ENCODE data around the gene UXT. TPM values are rescaled to one million over a fixed set of nuclear protein-coding genes. Genes with fewer than 3 reads are reported as not detected.

Gene UXT
- polyA plus RNA-seq, 1 of the 3 experiments (the other 2 are of a cell fraction), result 205 TPM

DNA sequence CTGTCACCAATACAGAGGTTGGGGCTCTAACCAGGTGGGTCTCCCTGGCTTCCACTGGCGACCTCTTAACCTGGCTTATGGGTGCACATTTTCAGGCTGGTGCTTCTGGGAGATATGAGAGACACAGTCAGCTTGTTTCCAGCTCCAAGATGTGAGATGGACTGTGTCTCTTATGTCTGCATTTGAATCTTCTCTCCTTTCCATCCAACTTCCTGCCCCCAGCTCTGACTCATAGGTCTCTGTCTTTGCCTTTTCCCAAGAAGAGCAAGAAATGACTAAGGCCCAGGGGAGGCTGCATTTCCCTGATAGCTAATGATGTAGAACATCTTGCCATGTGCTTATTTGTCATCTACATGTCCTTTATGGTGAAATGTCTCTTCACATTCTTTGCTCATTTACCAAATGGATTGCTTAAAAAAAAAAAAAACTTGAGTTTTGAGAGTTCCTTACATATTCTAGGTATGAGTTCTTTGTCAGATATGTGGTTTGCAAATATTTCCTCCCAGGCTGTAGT, 3.2 kb upstream of the UXT start (continued):
- TF ChIP-seq JUND (IDR thresholded peaks at IDR 0.05) (peak; percentile 60), RAD21 (IDR thresholded peaks at IDR 0.05; ENCODE audit: low read length) (no peak), TCF12 (IDR thresholded peaks at IDR 0.05) (peak; percentile 35; the same call in 1 of the 2 replicates)
- TF ChIP-seq, protein P1, sequence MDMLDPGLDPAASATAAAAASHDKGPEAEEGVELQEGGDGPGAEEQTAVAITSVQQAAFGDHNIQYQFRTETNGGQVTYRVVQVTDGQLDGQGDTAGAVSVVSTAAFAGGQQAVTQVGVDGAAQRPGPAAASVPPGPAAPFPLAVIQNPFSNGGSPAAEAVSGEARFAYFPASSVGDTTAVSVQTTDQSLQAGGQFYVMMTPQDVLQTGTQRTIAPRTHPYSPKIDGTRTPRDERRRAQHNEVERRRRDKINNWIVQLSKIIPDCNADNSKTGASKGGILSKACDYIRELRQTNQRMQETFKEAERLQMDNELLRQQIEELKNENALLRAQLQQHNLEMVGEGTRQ (IDR thresholded peaks at IDR 0.05; ENCODE audit: borderline replicate concordance, low read depth, low read length), result no peak
- TF ChIP-seq, protein P2, sequence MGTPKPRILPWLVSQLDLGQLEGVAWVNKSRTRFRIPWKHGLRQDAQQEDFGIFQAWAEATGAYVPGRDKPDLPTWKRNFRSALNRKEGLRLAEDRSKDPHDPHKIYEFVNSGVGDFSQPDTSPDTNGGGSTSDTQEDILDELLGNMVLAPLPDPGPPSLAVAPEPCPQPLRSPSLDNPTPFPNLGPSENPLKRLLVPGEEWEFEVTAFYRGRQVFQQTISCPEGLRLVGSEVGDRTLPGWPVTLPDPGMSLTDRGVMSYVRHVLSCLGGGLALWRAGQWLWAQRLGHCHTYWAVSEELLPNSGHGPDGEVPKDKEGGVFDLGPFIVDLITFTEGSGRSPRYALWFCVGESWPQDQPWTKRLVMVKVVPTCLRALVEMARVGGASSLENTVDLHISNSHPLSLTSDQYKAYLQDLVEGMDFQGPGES (IDR thresholded peaks at IDR 0.05; ENCODE audit: low read depth, low read length), result no peak

DNA sequence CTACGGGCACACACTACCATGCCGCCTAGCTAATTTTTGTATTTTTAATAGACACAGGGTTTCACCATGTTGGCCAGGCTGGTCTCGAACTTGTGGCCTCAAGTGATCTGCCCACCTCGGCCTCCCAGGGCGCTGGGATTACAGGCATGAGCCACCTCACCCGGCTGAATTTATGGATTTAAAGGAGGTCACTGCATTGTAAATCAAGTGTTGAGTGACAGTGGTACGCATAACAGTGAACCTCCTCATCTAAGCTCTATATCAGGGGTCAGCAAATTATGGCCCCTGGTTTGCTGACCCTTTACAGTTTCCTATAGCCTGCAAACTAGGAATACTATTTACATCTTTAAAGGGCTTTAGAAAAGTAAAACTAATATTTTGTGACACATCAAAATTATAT, 2.6 kb upstream of the UXT start:
- 50% methylated on average over 7 of the region's 7 CpGs for WGBS (ENCODE audit: low lambda C conversion rate)
- TF ChIP-seq NFIC (IDR thresholded peaks at IDR 0.05; ENCODE audit: borderline replicate concordance) (no peak), RCOR1 (IDR thresholded peaks at IDR 0.05; ENCODE audit: low read length) (no peak), ELF1 (IDR thresholded peaks at IDR 0.05) (no peak), RAD21 (IDR thresholded peaks at IDR 0.05; ENCODE audit: low read length) (no peak), MXI1 (IDR thresholded peaks at IDR 0.05; ENCODE audit: low read depth, low read length) (no peak), POLR2AphosphoS5 (IDR thresholded peaks at IDR 0.05; ENCODE audit: low read depth, low read length) (no peak), GABPA (IDR thresholded peaks at IDR 0.05; ENCODE audit: low read depth) (no peak), SIN3A (IDR thresholded peaks at IDR 0.05; ENCODE audit: borderline replicate concordance, low read depth, low read length) (no peak)
- TF ChIP-seq, protein P3, sequence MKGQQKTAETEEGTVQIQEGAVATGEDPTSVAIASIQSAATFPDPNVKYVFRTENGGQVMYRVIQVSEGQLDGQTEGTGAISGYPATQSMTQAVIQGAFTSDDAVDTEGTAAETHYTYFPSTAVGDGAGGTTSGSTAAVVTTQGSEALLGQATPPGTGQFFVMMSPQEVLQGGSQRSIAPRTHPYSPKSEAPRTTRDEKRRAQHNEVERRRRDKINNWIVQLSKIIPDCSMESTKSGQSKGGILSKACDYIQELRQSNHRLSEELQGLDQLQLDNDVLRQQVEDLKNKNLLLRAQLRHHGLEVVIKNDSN (IDR thresholded peaks at IDR 0.05; ENCODE audit: borderline replicate concordance, low read depth), result no peak
- POLR2A ChIA-PET, result no interaction called here
- H3K9ac ChIP-seq, result no peak overlapping the region; the same call in 1 of the 2 replicates
- H3K27ac ChIP-seq (ENCODE audit: low read depth in 2 of 2, low read length in 1 of 2), result peak overlapping the region in 1 of 2 experiments; percentile 80; a peak in 2 of 4 replicates
- H3K79me2 ChIP-seq (ENCODE audit: insufficient read depth), result peaks cover 7% of the 10 kb centered on the region; the same call in 1 of the 2 replicates
- no peaks in the 10 kb centered on the region for H3K9me2 ChIP-seq
- no peak overlapping the region for H3K4me2 ChIP-seq
- CTCF ChIA-PET, result no interaction called here
- H3K27me3 ChIP-seq (ENCODE audit: insufficient read depth), result no peaks in the 10 kb centered on the region; the same call in 1 of the 2 replicates
- H4K20me1 ChIP-seq (ENCODE audit: insufficient read depth), result no peaks in the 10 kb centered on the region
- H3K4me1 ChIP-seq (ENCODE audit: control insufficient read depth in 1 of 2, insufficient read depth in 2 of 2, low read depth in 1 of 2, low read length in 1 of 2), result 0 out of 4 replicates have a peak, but pooled peaks cover 0 to 5% of the 10 kb centered on the region in 2 experiments
- H2AFZ ChIP-seq (ENCODE audit: low read depth), result no peak overlapping the region; the same call in 1 of the 2 replicates
- H3F3A ChIP-seq (replicated peaks; ENCODE audit: insufficient read depth), result peaks cover 9% of the 10 kb centered on the region
- DNase-seq, result no peak
- peaks cover 0 to 5% of the 10 kb centered on the region in 2 experiments for H3K36me3 ChIP-seq (replicated peaks in 1 of 2; ENCODE audit: control insufficient read depth in 1 of 2, insufficient read depth in 2 of 2, low read length in 1 of 2)
- H3K9me3 ChIP-seq, result no peaks in the 10 kb centered on the region
- H3K4me3 ChIP-seq (ENCODE audit: low read depth in 2 of 2, low read length in 1 of 2), result no peak overlapping the region

DNA sequence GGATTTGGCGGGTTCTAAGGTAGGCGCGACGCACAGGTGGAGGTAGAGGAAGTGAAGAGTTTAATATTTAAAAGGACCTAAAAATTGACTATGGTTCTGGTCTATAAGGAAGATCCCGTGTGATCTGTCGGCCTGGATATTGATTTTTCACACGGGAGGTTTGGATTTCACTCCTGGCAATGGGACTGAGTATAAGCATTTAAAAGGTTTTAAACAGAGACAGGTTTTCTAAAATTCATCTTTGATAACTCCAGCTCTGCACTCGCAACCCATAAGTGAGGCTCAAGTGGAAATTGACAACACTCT, 394 bp upstream of the UXT start:
- Histone ChIP-seq H3K79me2 (ENCODE audit: insufficient read depth) (peaks cover 7% of the 10 kb centered on the region; the same call in 1 of the 2 replicates), H3K36me3 (replicated peaks in 1 of 2; ENCODE audit: control insufficient read depth in 1 of 2, insufficient read depth in 2 of 2, low read length in 1 of 2) (peaks cover 0 to 7% of the 10 kb centered on the region in 2 experiments), H3K4me2 (peak overlapping the region; percentile 62), H3K9ac (peak overlapping the region; percentile 87), H3K9me2 (no peaks in the 10 kb centered on the region), H4K20me1 (ENCODE audit: insufficient read depth) (no peaks in the 10 kb centered on the region), H3K27me3 (ENCODE audit: insufficient read depth) (no peaks in the 10 kb centered on the region; the same call in 1 of the 2 replicates), H3K27ac (ENCODE audit: low read depth in 2 of 2, low read length in 1 of 2) (peak overlapping the region; percentile 41 to 96), H3F3A (replicated peaks; ENCODE audit: insufficient read depth) (peaks cover 9% of the 10 kb centered on the region), H3K9me3 (no peaks in the 10 kb centered on the region), H3K4me3 (ENCODE audit: low read depth in 2 of 2, low read length in 1 of 2) (peak overlapping the region; percentile 48 to 61), H2AFZ (ENCODE audit: low read depth) (peak overlapping the region; percentile 69), H3K4me1 (ENCODE audit: control insufficient read depth in 1 of 2, insufficient read depth in 2 of 2, low read depth in 1 of 2, low read length in 1 of 2) (0 out of 4 replicates have a peak, but pooled peaks cover 0 to 5% of the 10 kb centered on the region in 2 experiments)
- WGBS (ENCODE audit: low lambda C conversion rate), result 14% methylated on average over 8 of the region's 8 CpGs
- no peak for DNase-seq
- ChIA-PET POLR2A (no interaction called here), CTCF (no interaction called here)
- TF ChIP-seq ELF1 (IDR thresholded peaks at IDR 0.05) (no peak), NFIC (IDR thresholded peaks at IDR 0.05; ENCODE audit: borderline replicate concordance) (no peak), FOXM1 (IDR thresholded peaks at IDR 0.05; ENCODE audit: low read depth) (no peak), JUND (IDR thresholded peaks at IDR 0.05) (no peak), POLR2AphosphoS5 (IDR thresholded peaks at IDR 0.05; ENCODE audit: low read depth, low read length) (no peak)
- TF ChIP-seq, protein P3 (IDR thresholded peaks at IDR 0.05; ENCODE audit: borderline replicate concordance, low read depth), result no peak

Data from SK-N-SH (cell line).